Sciatic nerve (tissue), 2 donors: ENCODE measurements around the gene RPL3. TPM values are rescaled to one million over a fixed set of nuclear protein-coding genes. Genes with fewer than 3 reads are reported as not detected.
"Not testable (repeated sequence)": the region's sequence is repeated elsewhere in the genome, so short reads cannot be mapped to it uniquely, and the experiment has no call there.

Experiments used
- ATAC-seq: fragments of 200-7000 bp; cut with Tn5 transposase; one replicate; pipeline ENCODE4 v1.9.1; 2020; ENCODE audit warnings: mild to moderate bottlenecking, moderate library complexity
- DNase-seq: peaks from one replicate; pipeline ENCODE4 v3.0.0-alpha.2; 2020; ENCODE audit warnings: low spot score
- intact Hi-C: fragments of 100-400 bp; cut with DNase I; formaldehyde crosslinking; loops from one replicate; pipeline ENCODE4 v1.14.2; 2022
- total RNA-seq: library from RNA; stranded (reverse); fragmentation: NEBNext Ultra II Directional; extraction: Animal tissue kit (Norgen Biotek cat#: 25700); gene quantifications from one replicate; pipeline ENCODE4 v1.2.1, GENCODE V29; 2021
- donor health status: DM: no; HTN: no; CAD: no.
- donor health status: DM: no; HTN: no; CAD: no.

The RPL3 gene
- total RNA-seq, 1 donor from 2014 or later, result 1,341 TPM

- no peak for DNase-seq
- intact Hi-C loops, result no loop called here
- ATAC-seq, result no peak
These were observed 33.9 kb upstream of the RPL3 start for GRCh38 chr22:39353346-39353745.

GRCh38 chr22:39352306-39352891 is 33.0 kb upstream of the RPL3 start:
- no peak for DNase-seq
- no peak for ATAC-seq
- intact Hi-C loops, result no loop called here

GRCh38 chr22:39351689-39352214 is 32.3 kb upstream of the RPL3 start:
- ATAC-seq (peak; percentile 7), DNase-seq (no peak)
- intact Hi-C loops, result no loop called here

- DNase-seq (no peak), ATAC-seq (peak; percentile 14)
- intact Hi-C loops, result no loop called here
These were observed 31.6 kb upstream of the RPL3 start for GRCh38 chr22:39350757-39351688.

- intact Hi-C loops, result no loop called here
- ATAC-seq, result peak; percentile 43
- DNase-seq, result no peak
These were observed 30.7 kb upstream of the RPL3 start, which contains the start of gene SYNGR1 for GRCh38 chr22:39349967-39350726. TSS of gene SYNGR1 (plus strand) at chr22:39349991. CDS start at chr22:39350011, 20 bp downstream.

- peak; percentile 69 for DNase-seq
- intact Hi-C loops, result no loop called here
- peak; percentile 59 for ATAC-seq
These were observed 30.1 kb upstream of the RPL3 start for GRCh38 chr22:39349506-39349966.

GRCh38 chr22:39348909-39349505 is 29.6 kb upstream of the RPL3 start:
- DNase-seq, result no peak
- peak; percentile 51 for ATAC-seq

GRCh38 chr22:39345231-39345630 is 25.8 kb upstream of the RPL3 start:
- ATAC-seq, result no peak
- intact Hi-C loops, result no loop called here
- DNase-seq, result no peak

More at GRCh38 chr22:39348909-39349505, 29.6 kb upstream of the RPL3 start:
- intact Hi-C loops, result no loop called here

GRCh38 chr22:39344046-39344390 is 24.6 kb upstream of the RPL3 start:
- ATAC-seq, result no peak
- intact Hi-C loops, result no loop called here
- no peak for DNase-seq

- intact Hi-C loops, result no loop called here
- ATAC-seq (peak; percentile 76), DNase-seq (peak; percentile 77)
These were observed 24.0 kb upstream of the RPL3 start for GRCh38 chr22:39343259-39344045.

GRCh38 chr22:39341179-39341578 is 21.8 kb upstream of the RPL3 start:
- ATAC-seq (no peak), DNase-seq (no peak)
- intact Hi-C loops, result no loop called here

- intact Hi-C loops, DNase-seq, ATAC-seq: not testable (repeated sequence)
These were observed 20.4 kb upstream of the RPL3 start for GRCh38 chr22:39339775-39340174.

GRCh38 chr22:39336411-39336810 is 17.0 kb upstream of the RPL3 start:
- no peak for DNase-seq
- intact Hi-C loops, result no loop called here
- no peak for ATAC-seq

- peak; percentile 22 for ATAC-seq
- DNase-seq, result no peak
These were observed 13.1 kb upstream of the RPL3 start for GRCh38 chr22:39332441-39333064.

GRCh38 chr22:39330553-39330952 is 11.1 kb upstream of the RPL3 start:
- intact Hi-C loops, DNase-seq, ATAC-seq: not testable (repeated sequence)

More at GRCh38 chr22:39332441-39333064, 13.1 kb upstream of the RPL3 start:
- intact Hi-C loops, result no loop called here

- ATAC-seq (no peak), DNase-seq (no peak)
- intact Hi-C loops, result loop anchor here (10.0 kb wide), 1 partner anchor 187 kb away; no protein-coding TSS in a partner anchor
These were observed 8.8 kb upstream of the RPL3 start for GRCh38 chr22:39327995-39328754.
